ENCODE results near the gene VIT. TPM values are rescaled to one million over a fixed set of nuclear protein-coding genes. Genes with fewer than 3 reads are reported as not detected.
A peak's percentile ranks its signal among the peaks of the same experiment; 100 is the strongest.

VIT gene
- total RNA-seq, 4 donors from 2014 or later = 1.4 to 3.6 (median 2.5) TPM; not detected in 1

DNA sequence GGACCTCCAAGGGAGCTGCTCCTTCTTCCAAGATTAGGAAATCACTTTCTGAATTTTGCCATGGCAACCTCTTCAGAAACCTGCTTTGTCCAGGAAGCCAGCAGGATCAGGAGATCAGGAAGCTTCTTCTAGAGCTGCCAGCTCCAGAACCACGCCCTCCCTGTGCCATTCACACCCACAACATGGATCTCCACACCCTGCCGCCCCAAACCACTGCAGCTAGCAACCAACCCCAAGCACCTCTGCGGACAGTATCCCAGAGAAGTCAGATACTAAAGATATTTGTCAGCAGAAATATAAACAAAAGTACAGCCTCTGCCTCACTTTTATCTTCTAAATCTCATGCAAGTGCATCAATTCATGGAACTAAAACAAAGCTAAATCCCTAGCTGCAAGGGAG, 106.4 kb downstream of the VIT start:
- in situ Hi-C loops (cut with MboI; ENCODE audit: low pct_ligation_motif_present in 1 of 4, low pct_unique_long_range_greater_than_20kb in 1 of 4, low sequenced_read_pairs in 3 of 4) (no loop called here), intact Hi-C loops (cut with DNase I; ENCODE audit: low total_unique reads) (no loop called here)
- Histone ChIP-seq H3K4me1 (peaks cover 0 to 15% (median 7%) of the 10 kb centered on the region in 4 donors), H3K27ac (no peak overlapping the region), H3K27me3 (no peaks in the 10 kb centered on the region), H3K36me3 (no peaks in the 10 kb centered on the region), H3K4me3 (no peak overlapping the region), H3K9me3 (no peaks in the 10 kb centered on the region)
- TF ChIP-seq POLR2A (IDR thresholded peaks at IDR 0.05) = no peak
- no peak for TF ChIP-seq EP300 (IDR thresholded peaks at IDR 0.05; ENCODE audit: low read depth)
- no peak for TF ChIP-seq POLR2AphosphoS5 (IDR thresholded peaks at IDR 0.05)
- TF ChIP-seq, protein P1, sequence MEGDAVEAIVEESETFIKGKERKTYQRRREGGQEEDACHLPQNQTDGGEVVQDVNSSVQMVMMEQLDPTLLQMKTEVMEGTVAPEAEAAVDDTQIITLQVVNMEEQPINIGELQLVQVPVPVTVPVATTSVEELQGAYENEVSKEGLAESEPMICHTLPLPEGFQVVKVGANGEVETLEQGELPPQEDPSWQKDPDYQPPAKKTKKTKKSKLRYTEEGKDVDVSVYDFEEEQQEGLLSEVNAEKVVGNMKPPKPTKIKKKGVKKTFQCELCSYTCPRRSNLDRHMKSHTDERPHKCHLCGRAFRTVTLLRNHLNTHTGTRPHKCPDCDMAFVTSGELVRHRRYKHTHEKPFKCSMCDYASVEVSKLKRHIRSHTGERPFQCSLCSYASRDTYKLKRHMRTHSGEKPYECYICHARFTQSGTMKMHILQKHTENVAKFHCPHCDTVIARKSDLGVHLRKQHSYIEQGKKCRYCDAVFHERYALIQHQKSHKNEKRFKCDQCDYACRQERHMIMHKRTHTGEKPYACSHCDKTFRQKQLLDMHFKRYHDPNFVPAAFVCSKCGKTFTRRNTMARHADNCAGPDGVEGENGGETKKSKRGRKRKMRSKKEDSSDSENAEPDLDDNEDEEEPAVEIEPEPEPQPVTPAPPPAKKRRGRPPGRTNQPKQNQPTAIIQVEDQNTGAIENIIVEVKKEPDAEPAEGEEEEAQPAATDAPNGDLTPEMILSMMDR (IDR thresholded peaks at IDR 0.05) = no peak
- WGBS, 2 donors (ENCODE audit: low coverage in 1 of 2) = 69 to 84% methylated on average over 3 of the region's 3 CpGs
- DNase-seq = no peak

- no peaks in the 10 kb centered on the region for H3K36me3 ChIP-seq
- 80% methylated on average over 11 of the region's 11 CpGs; no CpG with 5 or more reads in 1 of the 2 donors for WGBS, 2 donors (ENCODE audit: low coverage in 1 of 2)
- in situ Hi-C loops (cut with MboI; ENCODE audit: low pct_ligation_motif_present in 1 of 4, low pct_unique_long_range_greater_than_20kb in 1 of 4, low sequenced_read_pairs in 3 of 4) = no loop called here
Measured at GRCh38 chr2:36805635-36806224, 109.2 kb downstream of the VIT start.

DNA sequence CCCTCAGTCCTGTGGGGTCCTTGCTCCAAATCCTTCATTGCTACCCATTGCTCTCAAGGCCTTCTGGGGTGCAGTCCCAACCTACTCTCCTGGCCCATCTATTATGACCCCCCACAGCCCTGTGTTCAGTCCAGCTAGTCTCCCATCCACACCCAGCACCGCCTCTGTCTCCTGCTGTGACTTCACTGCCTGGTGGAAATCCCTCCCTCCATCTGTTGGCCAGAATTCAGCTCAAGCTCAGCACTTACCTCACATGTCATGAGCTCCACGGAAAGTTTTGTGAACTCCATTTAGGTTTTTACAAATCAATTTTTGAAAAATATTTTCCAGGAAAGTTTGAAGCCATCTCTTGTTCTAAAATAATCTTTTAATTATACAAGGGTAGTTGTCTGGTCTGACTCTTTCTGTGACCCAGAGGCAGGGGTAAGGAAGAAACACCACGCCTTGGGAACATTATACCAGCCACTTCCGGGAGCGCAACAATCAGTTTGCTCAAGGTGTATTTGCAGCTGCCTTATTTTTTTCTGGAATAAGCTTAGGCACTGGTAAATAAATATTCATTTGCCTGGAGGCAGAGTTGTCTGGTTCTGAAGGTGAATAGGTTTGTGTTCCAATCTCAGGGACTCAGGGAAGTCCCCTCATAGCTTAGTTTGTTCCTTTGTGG, 110.8 kb downstream of the VIT start:
- in situ Hi-C loops (cut with MboI; ENCODE audit: low pct_ligation_motif_present in 1 of 4, low pct_unique_long_range_greater_than_20kb in 1 of 4, low sequenced_read_pairs in 3 of 4) (no loop called here), intact Hi-C loops (cut with DNase I; ENCODE audit: low total_unique reads) (no loop called here)
- TF ChIP-seq EP300 (IDR thresholded peaks at IDR 0.05; ENCODE audit: low read depth) = no peak
- no peak for TF ChIP-seq POLR2A (IDR thresholded peaks at IDR 0.05)
- no peak for TF ChIP-seq POLR2AphosphoS5 (IDR thresholded peaks at IDR 0.05)
- TF ChIP-seq, protein P1 (IDR thresholded peaks at IDR 0.05) = no peak
- Histone ChIP-seq H3K4me3 (peak overlapping the region in 1 of 4 donors; percentile 6), H3K27me3 (no peaks in the 10 kb centered on the region), H3K36me3 (no peaks in the 10 kb centered on the region), H3K9me3 (no peaks in the 10 kb centered on the region), H3K4me1 (peaks cover 0 to 19% (median 10%) of the 10 kb centered on the region in 4 donors), H3K27ac (peak overlapping the region; percentile 72 to 82 (median 78))
- peak; percentile 52 for DNase-seq
- 52 to 58% methylated on average over 4 to 5 of the region's 5 CpGs for WGBS, 2 donors (ENCODE audit: low coverage in 1 of 2)

More at GRCh38 chr2:36805635-36806224, 109.2 kb downstream of the VIT start:
- TF ChIP-seq POLR2A (IDR thresholded peaks at IDR 0.05) (no peak), EP300 (IDR thresholded peaks at IDR 0.05; ENCODE audit: low read depth) (no peak), POLR2AphosphoS5 (IDR thresholded peaks at IDR 0.05) (no peak)
- TF ChIP-seq, protein P1 (IDR thresholded peaks at IDR 0.05) = no peak
- no peak for DNase-seq
- H3K27me3 ChIP-seq = no peaks in the 10 kb centered on the region
- H3K9me3 ChIP-seq = no peaks in the 10 kb centered on the region
- peak overlapping the region in 1 of 4 donors; percentile 75 for H3K27ac ChIP-seq
- H3K4me3 ChIP-seq = no peak overlapping the region
- intact Hi-C loops (cut with DNase I; ENCODE audit: low total_unique reads) = no loop called here
- H3K4me1 ChIP-seq = peaks cover 0 to 19% (median 10%) of the 10 kb centered on the region in 4 donors

DNA sequence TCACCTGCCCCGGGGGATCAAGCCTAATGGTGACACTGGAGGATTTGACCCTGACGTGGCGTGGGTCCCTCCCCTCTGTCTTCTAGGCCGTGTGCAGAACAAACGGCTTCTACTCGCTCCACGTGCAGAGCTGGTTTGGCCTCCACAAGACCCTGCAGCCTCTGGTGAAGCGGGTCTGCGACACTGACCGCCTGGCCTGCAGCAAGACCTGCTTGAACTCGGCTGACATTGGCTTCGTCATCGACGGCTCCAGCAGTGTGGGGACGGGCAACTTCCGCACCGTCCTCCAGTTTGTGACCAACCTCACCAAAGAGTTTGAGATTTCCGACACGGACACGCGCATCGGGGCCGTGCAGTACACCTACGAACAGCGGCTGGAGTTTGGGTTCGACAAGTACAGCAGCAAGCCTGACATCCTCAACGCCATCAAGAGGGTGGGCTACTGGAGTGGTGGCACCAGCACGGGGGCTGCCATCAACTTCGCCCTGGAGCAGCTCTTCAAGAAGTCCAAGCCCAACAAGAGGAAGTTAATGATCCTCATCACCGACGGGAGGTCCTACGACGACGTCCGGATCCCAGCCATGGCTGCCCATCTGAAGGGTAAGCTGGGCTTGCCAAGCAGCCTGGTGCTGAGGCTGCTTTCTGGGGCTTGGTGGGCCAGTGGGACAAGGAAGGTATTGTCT, 112.0 kb downstream of the VIT start:
- in situ Hi-C loops (cut with MboI; ENCODE audit: low pct_ligation_motif_present in 1 of 4, low pct_unique_long_range_greater_than_20kb in 1 of 4, low sequenced_read_pairs in 3 of 4) (no loop called here), intact Hi-C loops (cut with DNase I; ENCODE audit: low total_unique reads) (no loop called here)
- peak overlapping the region; percentile 72 to 82 (median 78) for H3K27ac ChIP-seq
- H3K9me3 ChIP-seq = no peaks in the 10 kb centered on the region
- H3K27me3 ChIP-seq = no peaks in the 10 kb centered on the region
- no peaks in the 10 kb centered on the region for H3K36me3 ChIP-seq
- 93 to 100% methylated on average over 1 to 35 of the region's 35 CpGs for WGBS, 2 donors (ENCODE audit: low coverage in 1 of 2)
- no peak for DNase-seq
- TF ChIP-seq, protein P1 (IDR thresholded peaks at IDR 0.05) = no peak
- TF ChIP-seq POLR2A (IDR thresholded peaks at IDR 0.05) = no peak
- TF ChIP-seq POLR2AphosphoS5 (IDR thresholded peaks at IDR 0.05) = no peak
- no peak overlapping the region for H3K4me3 ChIP-seq
- H3K4me1 ChIP-seq = peaks cover 0 to 19% (median 7%) of the 10 kb centered on the region in 4 donors
